NB4 (cell line): Measurements from ENCODE around the gene PTRH2.

ENCODE experiments used
- CTCF ChIP-seq: IDR thresholded peaks from one replicate; pipeline ENCODE4 v1.5.1; 2012; ENCODE audit warnings: low read depth, low read length
- MAX ChIP-seq: IDR thresholded peaks from 2 replicates; pipeline ENCODE4 v1.6.1; 2011; ENCODE audit warnings: low read depth, low read length
- POLR2A ChIP-seq: IDR thresholded peaks from 2 replicates; pipeline ENCODE4 v1.6.1; 2011; ENCODE audit warnings: mild to moderate bottlenecking; ENCODE audit not compliant: insufficient read length; ENCODE audit errors: extremely low read depth

- TF ChIP-seq CTCF, result no peak
- TF ChIP-seq POLR2A, result no peak
- no peak for TF ChIP-seq MAX
Observed at GRCh38 chr17:59734226-59734625, 27.0 kb upstream of the PTRH2 start.
